Measurements from ENCODE around the gene IL1RAPL1. TPM values are rescaled to one million over a fixed set of nuclear protein-coding genes. Genes with fewer than 3 reads are reported as not detected.

The IL1RAPL1 gene
- total RNA-seq, 2 experiments from 2014 or later = not detected

DNA sequence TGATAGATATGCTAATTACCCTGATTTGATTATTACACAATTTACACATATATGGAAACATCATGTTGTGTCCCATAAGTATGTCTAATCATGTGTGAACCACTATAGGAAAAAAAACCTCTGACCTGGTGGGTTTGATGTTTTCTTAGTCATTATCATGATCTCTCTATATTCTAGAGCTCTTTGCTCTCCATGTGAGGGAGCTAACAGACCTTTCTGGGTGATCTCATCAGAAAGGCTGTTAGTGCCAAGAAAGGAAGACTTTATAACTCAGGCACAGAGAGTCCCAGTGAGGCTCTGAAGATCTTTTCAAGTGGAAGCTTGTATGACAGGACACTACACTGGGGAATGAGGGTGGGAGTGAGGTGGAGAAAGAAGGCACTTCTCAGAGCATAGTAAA is 1100.4 kb downstream of the IL1RAPL1 start:
- Mint-ChIP-seq H3K36me3 (ENCODE audit: low read depth) (no peaks in the 10 kb centered on the region), H3K27me3 (no peaks in the 10 kb centered on the region), H3K4me3 (no peak overlapping the region), H3K9me3 (peaks cover 4% of the 10 kb centered on the region), H3K27ac (no peak overlapping the region), H3K4me1 (ENCODE audit: low read depth) (no peaks in the 10 kb centered on the region)
- intact Hi-C loops (cut with DNase I, micrococcal nuclease) = no loop called here
- H3K27me3 ChIP-seq (ENCODE audit: control insufficient read depth in 1 of 2, insufficient read depth in 2 of 2, low read length in 2 of 2) = no peaks in the 10 kb centered on the region
- no peak for DNase-seq
- ATAC-seq (ENCODE audit: poor library complexity) = no peak
- no peak overlapping the region for H3K4me3 ChIP-seq (ENCODE audit: low read length)
- no peaks in the 10 kb centered on the region for H3K4me1 ChIP-seq (ENCODE audit: insufficient read depth, low read length)
- no peaks in the 10 kb centered on the region for H3K36me3 ChIP-seq (ENCODE audit: insufficient read depth, low read length)
- no peak overlapping the region for H3K27ac ChIP-seq (ENCODE audit: low read depth in 1 of 2, low read length in 2 of 2)
- peaks cover 0 to 4% of the 10 kb centered on the region in 2 experiments for H3K9me3 ChIP-seq (ENCODE audit: control insufficient read depth in 1 of 2, insufficient read depth in 1 of 2, low read length in 2 of 2)
- ChIA-PET POLR2A (no interaction called here), CTCF (no interaction called here)
- TF ChIP-seq, protein P1, sequence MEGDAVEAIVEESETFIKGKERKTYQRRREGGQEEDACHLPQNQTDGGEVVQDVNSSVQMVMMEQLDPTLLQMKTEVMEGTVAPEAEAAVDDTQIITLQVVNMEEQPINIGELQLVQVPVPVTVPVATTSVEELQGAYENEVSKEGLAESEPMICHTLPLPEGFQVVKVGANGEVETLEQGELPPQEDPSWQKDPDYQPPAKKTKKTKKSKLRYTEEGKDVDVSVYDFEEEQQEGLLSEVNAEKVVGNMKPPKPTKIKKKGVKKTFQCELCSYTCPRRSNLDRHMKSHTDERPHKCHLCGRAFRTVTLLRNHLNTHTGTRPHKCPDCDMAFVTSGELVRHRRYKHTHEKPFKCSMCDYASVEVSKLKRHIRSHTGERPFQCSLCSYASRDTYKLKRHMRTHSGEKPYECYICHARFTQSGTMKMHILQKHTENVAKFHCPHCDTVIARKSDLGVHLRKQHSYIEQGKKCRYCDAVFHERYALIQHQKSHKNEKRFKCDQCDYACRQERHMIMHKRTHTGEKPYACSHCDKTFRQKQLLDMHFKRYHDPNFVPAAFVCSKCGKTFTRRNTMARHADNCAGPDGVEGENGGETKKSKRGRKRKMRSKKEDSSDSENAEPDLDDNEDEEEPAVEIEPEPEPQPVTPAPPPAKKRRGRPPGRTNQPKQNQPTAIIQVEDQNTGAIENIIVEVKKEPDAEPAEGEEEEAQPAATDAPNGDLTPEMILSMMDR (IDR thresholded peaks at IDR 0.05) = no peak

DNA sequence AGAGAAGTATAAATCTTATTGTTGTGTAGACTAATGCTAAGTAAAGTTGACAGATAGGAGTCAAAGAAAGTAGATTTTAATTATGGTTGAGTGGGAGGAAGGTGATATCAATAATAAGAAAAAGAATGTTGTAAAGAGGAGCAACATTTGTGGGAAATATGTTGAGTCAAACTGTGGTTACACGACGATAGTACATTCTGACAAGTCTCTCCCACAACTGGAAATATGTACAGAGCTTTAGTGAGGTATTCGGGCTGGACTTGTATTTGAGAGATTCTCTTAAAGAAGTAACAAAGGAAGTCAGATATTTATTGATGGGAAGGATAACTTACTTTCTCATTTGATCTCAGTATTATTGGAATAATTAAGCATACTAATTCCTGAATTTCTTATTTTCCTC is 1102.8 kb downstream of the IL1RAPL1 start:
- ATAC-seq (ENCODE audit: poor library complexity) = no peak
- Histone ChIP-seq H3K27me3 (ENCODE audit: control insufficient read depth in 1 of 2, insufficient read depth in 2 of 2, low read length in 2 of 2) (no peaks in the 10 kb centered on the region), H3K4me1 (ENCODE audit: insufficient read depth, low read length) (no peaks in the 10 kb centered on the region), H3K27ac (ENCODE audit: low read depth in 1 of 2, low read length in 2 of 2) (no peak overlapping the region), H3K9me3 (ENCODE audit: control insufficient read depth in 1 of 2, insufficient read depth in 1 of 2, low read length in 2 of 2) (peaks cover 0 to 4% of the 10 kb centered on the region in 2 experiments), H3K36me3 (ENCODE audit: insufficient read depth, low read length) (no peaks in the 10 kb centered on the region), H3K4me3 (ENCODE audit: low read length) (no peak overlapping the region)
- Mint-ChIP-seq H3K27ac (no peak overlapping the region), H3K27me3 (no peaks in the 10 kb centered on the region), H3K4me1 (ENCODE audit: low read depth) (no peaks in the 10 kb centered on the region), H3K36me3 (ENCODE audit: low read depth) (no peaks in the 10 kb centered on the region), H3K9me3 (peaks cover 5% of the 10 kb centered on the region), H3K4me3 (no peak overlapping the region)
- ChIA-PET CTCF (no interaction called here), POLR2A (no interaction called here)
- TF ChIP-seq, protein P1 (IDR thresholded peaks at IDR 0.05) = no peak
- intact Hi-C loops (cut with DNase I, micrococcal nuclease) = no loop called here
- DNase-seq = no peak

- H3K36me3 Mint-ChIP-seq (ENCODE audit: low read depth) = no peaks in the 10 kb centered on the region
Measured at GRCh38 chrX:29691044-29691443, 1103.8 kb downstream of the IL1RAPL1 start.

More at GRCh38 chrX:29691044-29691443, 1103.8 kb downstream of the IL1RAPL1 start:
- Mint-ChIP-seq H3K4me1 (ENCODE audit: low read depth) (no peaks in the 10 kb centered on the region), H3K9me3 (peaks cover 5% of the 10 kb centered on the region), H3K27me3 (no peaks in the 10 kb centered on the region), H3K27ac (no peak overlapping the region), H3K4me3 (no peak overlapping the region)
- Histone ChIP-seq H3K36me3 (ENCODE audit: insufficient read depth, low read length) (no peaks in the 10 kb centered on the region), H3K4me3 (ENCODE audit: low read length) (no peak overlapping the region), H3K27ac (ENCODE audit: low read depth in 1 of 2, low read length in 2 of 2) (no peak overlapping the region), H3K9me3 (ENCODE audit: control insufficient read depth in 1 of 2, insufficient read depth in 1 of 2, low read length in 2 of 2) (peaks cover 0 to 4% of the 10 kb centered on the region in 2 experiments), H3K27me3 (ENCODE audit: control insufficient read depth in 1 of 2, insufficient read depth in 2 of 2, low read length in 2 of 2) (no peaks in the 10 kb centered on the region), H3K4me1 (ENCODE audit: insufficient read depth, low read length) (no peaks in the 10 kb centered on the region)
- intact Hi-C loops (cut with DNase I, micrococcal nuclease) = no loop called here
- DNase-seq (no peak), ATAC-seq (ENCODE audit: poor library complexity) (no peak)
- POLR2A ChIA-PET = no interaction called here
- CTCF ChIA-PET = no interaction called here
- TF ChIP-seq, protein P1 (IDR thresholded peaks at IDR 0.05) = no peak

Measured in CD4-positive, alpha-beta T cell (primary cell).